GDM1 (cell line): ENCODE measurements around the gene NECAB3.
"Not testable (repeated sequence)": the region's sequence is repeated elsewhere in the genome, so short reads cannot be mapped to it uniquely, and the experiment has no call there.

ENCODE experiments used
- DNase-seq: peaks from one replicate; lab custom pipeline; 2025; lab: John Stamatoyannopoulos, UW

NECAB3 gene

GRCh38 chr20:33674294-33675135 is at the start of gene NECAB3:
TSS of gene NECAB3 (minus strand) at chr20:33674428. CDS start at chr20:33674352, 76 bp downstream.
- DNase-seq, result peak; percentile 54

GRCh38 chr20:33721391-33722140 is 47.3 kb upstream of the NECAB3 start:
- DNase-seq, result no peak

GRCh38 chr20:33719989-33720709 is 45.9 kb upstream of the NECAB3 start, which contains the start of gene PXMP4:
TSS of gene PXMP4 (minus strand) at chr20:33720310. CDS start at chr20:33720207, 103 bp downstream.
- DNase-seq, result peak; percentile 97

GRCh38 chr20:33719277-33719988 is 45.2 kb upstream of the NECAB3 start:
- DNase-seq, result no peak

GRCh38 chr20:33716498-33716897 is 42.3 kb upstream of the NECAB3 start:
- DNase-seq, result no peak

GRCh38 chr20:33713865-33714367 is 39.7 kb upstream of the NECAB3 start:
- no peak for DNase-seq

GRCh38 chr20:33711446-33711738 is 37.2 kb upstream of the NECAB3 start:
- no peak for DNase-seq

GRCh38 chr20:33710681-33711445 is 36.6 kb upstream of the NECAB3 start:
- no peak for DNase-seq

- DNase-seq, result no peak
Measured at GRCh38 chr20:33709905-33710541, 35.8 kb upstream of the NECAB3 start.

GRCh38 chr20:33709398-33709797 is 35.2 kb upstream of the NECAB3 start:
- DNase-seq, result no peak

- no peak for DNase-seq
Measured at GRCh38 chr20:33707668-33708067, 33.4 kb upstream of the NECAB3 start.

GRCh38 chr20:33704197-33704924 is 30.1 kb upstream of the NECAB3 start:
- no peak for DNase-seq

- DNase-seq, result no peak
Measured at GRCh38 chr20:33703498-33704137, 29.4 kb upstream of the NECAB3 start.

GRCh38 chr20:33702861-33703260 is 28.6 kb upstream of the NECAB3 start:
- no peak for DNase-seq

- DNase-seq, result no peak
Measured at GRCh38 chr20:33701629-33702450, 27.6 kb upstream of the NECAB3 start.

- DNase-seq, result not testable (repeated sequence)
Measured at GRCh38 chr20:33700696-33701441, 26.6 kb upstream of the NECAB3 start.

- not testable (repeated sequence) for DNase-seq
Measured at GRCh38 chr20:33698966-33699365, 24.7 kb upstream of the NECAB3 start.

- DNase-seq, result peak; percentile 17
Measured at GRCh38 chr20:33697129-33697528, 22.9 kb upstream of the NECAB3 start.
